ENCODE results near the gene TAX1BP3. TPM values are rescaled to one million over a fixed set of nuclear protein-coding genes. Genes with fewer than 3 reads are reported as not detected.

Gene TAX1BP3
- polyA plus RNA-seq, 3 donors, result 29.6 to 71.8 (median 70.9) TPM

DNA sequence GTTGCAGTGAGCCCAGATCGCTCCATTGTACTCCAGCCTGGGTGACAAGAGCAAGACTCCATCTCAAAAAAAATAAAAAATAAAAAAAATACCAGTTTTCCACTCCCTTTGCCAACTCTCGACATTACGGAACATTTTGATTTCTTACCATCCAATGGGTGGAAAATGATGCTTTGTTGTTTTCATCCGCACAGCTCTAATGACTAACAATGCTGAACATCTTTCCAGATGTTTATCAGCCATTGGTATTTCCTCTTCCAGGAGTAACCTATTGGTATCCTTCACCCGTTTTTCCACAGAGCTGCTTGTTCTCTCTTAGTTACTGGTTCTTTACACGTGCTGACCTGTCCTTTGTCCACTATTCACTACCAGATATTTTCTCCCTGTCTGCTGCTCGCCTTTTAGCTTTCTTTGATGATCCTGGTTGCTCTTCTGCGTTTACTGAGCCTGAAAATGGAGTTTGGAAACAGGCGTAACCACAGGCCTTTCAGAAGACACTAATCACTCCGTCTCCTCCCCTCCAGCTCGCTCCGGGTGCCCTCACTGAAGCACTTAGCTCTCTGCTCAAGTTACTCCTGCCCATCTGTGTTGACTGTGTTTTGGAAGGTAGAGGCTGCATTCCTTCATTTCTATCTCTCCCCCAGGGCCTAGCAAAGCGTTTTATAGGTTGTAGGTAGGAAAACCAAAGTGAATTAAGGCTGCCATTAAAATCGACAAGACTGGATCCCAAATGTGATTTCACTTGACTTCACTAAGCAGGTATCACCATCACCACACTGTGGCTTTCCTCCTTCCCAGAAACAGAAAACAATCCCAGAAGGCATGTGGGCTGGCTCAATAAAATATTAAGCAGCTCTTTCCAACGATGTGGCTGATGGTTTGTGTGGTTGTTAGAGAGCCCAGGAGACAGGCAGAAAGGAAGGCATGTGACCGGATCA is 41.3 kb downstream of the TAX1BP3 start:
- no peaks in the 10 kb centered on the region for H3K27me3 ChIP-seq (ENCODE audit: control insufficient read depth in 2 of 2, insufficient read depth in 2 of 2, low read length in 2 of 2)
- H3K9me3 ChIP-seq (replicated peaks in 1 of 2; ENCODE audit: control insufficient read depth in 1 of 2, insufficient read depth in 1 of 2, low read length in 2 of 2), result no peaks in the 10 kb centered on the region
- H3K9me3 Mint-ChIP-seq, result peaks cover 0 to 2% (median 0%) of the 10 kb centered on the region in 7 donors
- H3K27me3 Mint-ChIP-seq (ENCODE audit: low read depth in 3 of 3), result no peaks in the 10 kb centered on the region
- no peaks in the 10 kb centered on the region for H4K20me1 ChIP-seq (ENCODE audit: insufficient read depth, low read length)
- no peak overlapping the region for H3K4me2 ChIP-seq (replicated peaks; ENCODE audit: extremely low read depth, low read length, poor library complexity, severe bottlenecking)
- intact Hi-C loops (cut with micrococcal nuclease), result no loop called here
- H3K27ac ChIP-seq (ENCODE audit: low read depth in 1 of 2, low read length in 2 of 2), result no peak overlapping the region
- no peaks in the 10 kb centered on the region for H3K79me2 ChIP-seq (ENCODE audit: insufficient read depth, low read length)
- 94% methylated on average over 4 of the region's 16 CpGs for WGBS (ENCODE audit: insufficient coverage)
- H3K4me3 Mint-ChIP-seq, result no peak overlapping the region
- peaks cover 3% of the 10 kb centered on the region for H3K4me1 Mint-ChIP-seq
- H3K36me3 Mint-ChIP-seq, result peaks cover 53 to 80% of the 10 kb centered on the region in 2 donors
- no peaks in the 10 kb centered on the region for H3K4me1 ChIP-seq (ENCODE audit: control insufficient read depth in 1 of 2, insufficient read depth in 2 of 2, low read length in 2 of 2)
- no peak overlapping the region for H2AFZ ChIP-seq (ENCODE audit: insufficient read depth, low read depth, low read length, poor library complexity, severe bottlenecking)
- H3K36me3 ChIP-seq (replicated peaks in 1 of 2; ENCODE audit: control insufficient read depth in 1 of 2, insufficient read depth in 2 of 2, low read length in 2 of 2), result peaks cover 43 to 64% of the 10 kb centered on the region in 2 donors
- no peak overlapping the region for H3K4me3 ChIP-seq (replicated peaks in 1 of 3; ENCODE audit: low read depth in 2 of 3, low read length in 3 of 3)
- DNase-seq, result no peak
- no peak overlapping the region for H3K9ac ChIP-seq (ENCODE audit: insufficient read depth, low read length, poor library complexity, severe bottlenecking)
- TF ChIP-seq, protein P1, sequence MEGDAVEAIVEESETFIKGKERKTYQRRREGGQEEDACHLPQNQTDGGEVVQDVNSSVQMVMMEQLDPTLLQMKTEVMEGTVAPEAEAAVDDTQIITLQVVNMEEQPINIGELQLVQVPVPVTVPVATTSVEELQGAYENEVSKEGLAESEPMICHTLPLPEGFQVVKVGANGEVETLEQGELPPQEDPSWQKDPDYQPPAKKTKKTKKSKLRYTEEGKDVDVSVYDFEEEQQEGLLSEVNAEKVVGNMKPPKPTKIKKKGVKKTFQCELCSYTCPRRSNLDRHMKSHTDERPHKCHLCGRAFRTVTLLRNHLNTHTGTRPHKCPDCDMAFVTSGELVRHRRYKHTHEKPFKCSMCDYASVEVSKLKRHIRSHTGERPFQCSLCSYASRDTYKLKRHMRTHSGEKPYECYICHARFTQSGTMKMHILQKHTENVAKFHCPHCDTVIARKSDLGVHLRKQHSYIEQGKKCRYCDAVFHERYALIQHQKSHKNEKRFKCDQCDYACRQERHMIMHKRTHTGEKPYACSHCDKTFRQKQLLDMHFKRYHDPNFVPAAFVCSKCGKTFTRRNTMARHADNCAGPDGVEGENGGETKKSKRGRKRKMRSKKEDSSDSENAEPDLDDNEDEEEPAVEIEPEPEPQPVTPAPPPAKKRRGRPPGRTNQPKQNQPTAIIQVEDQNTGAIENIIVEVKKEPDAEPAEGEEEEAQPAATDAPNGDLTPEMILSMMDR (IDR thresholded peaks at IDR 0.05), result no peak
- H3K27ac Mint-ChIP-seq, result peak overlapping the region in 1 of 7 donors; percentile 22

DNA sequence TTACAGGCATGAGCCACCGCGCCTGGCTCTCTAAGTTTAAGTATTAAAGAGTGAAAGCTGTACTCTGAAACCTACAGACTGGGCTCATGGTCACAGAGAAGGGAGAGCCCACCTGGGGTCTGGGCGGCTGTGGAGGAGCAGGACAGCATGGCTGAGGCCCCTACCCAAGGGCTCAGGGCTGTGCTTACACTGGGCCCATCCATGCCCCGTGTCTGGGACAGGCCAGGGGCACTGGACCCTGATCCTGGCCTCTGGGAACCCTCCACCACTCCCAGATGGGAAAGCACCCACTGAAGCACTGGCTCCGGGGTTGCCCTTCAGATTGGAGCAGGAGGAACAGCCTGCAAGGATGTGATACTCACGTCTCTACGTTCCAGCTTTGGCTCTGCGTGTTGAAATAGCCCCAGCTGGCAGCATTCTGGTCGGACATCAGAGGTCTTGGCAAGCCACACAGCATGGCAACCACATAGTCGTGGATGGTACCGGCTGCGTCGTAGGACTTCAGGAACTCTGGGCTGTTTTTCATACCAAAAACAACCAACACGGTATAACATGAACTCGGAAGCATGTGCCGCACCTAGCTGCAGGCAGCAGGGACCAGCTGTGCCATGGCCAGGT is 45.3 kb downstream of the TAX1BP3 start:
- Mint-ChIP-seq H3K9me3 (peaks cover 0 to 12% (median 4%) of the 10 kb centered on the region in 7 donors), H3K4me3 (no peak overlapping the region), H3K27ac (no peak overlapping the region), H3K4me1 (no peaks in the 10 kb centered on the region), H3K27me3 (ENCODE audit: low read depth in 3 of 3) (no peaks in the 10 kb centered on the region), H3K36me3 (peaks cover 65 to 98% of the 10 kb centered on the region in 2 donors)
- Histone ChIP-seq H3K4me2 (replicated peaks; ENCODE audit: extremely low read depth, low read length, poor library complexity, severe bottlenecking) (no peak overlapping the region), H3K79me2 (ENCODE audit: insufficient read depth, low read length) (no peaks in the 10 kb centered on the region), H2AFZ (ENCODE audit: insufficient read depth, low read depth, low read length, poor library complexity, severe bottlenecking) (no peak overlapping the region), H3K36me3 (replicated peaks in 1 of 2; ENCODE audit: control insufficient read depth in 1 of 2, insufficient read depth in 2 of 2, low read length in 2 of 2) (peaks cover 47 to 73% of the 10 kb centered on the region in 2 donors), H3K27me3 (ENCODE audit: control insufficient read depth in 2 of 2, insufficient read depth in 2 of 2, low read length in 2 of 2) (no peaks in the 10 kb centered on the region), H3K4me3 (replicated peaks in 1 of 3; ENCODE audit: low read depth in 2 of 3, low read length in 3 of 3) (no peak overlapping the region), H3K9ac (ENCODE audit: insufficient read depth, low read length, poor library complexity, severe bottlenecking) (no peak overlapping the region), H3K27ac (ENCODE audit: low read depth in 1 of 2, low read length in 2 of 2) (no peak overlapping the region), H3K9me3 (replicated peaks in 1 of 2; ENCODE audit: control insufficient read depth in 1 of 2, insufficient read depth in 1 of 2, low read length in 2 of 2) (peaks cover 0 to 1% of the 10 kb centered on the region in 2 donors), H3K4me1 (ENCODE audit: control insufficient read depth in 1 of 2, insufficient read depth in 2 of 2, low read length in 2 of 2) (no peaks in the 10 kb centered on the region), H4K20me1 (ENCODE audit: insufficient read depth, low read length) (no peaks in the 10 kb centered on the region)
- no peak for DNase-seq
- WGBS (ENCODE audit: insufficient coverage), result 95% methylated on average over 16 of the region's 16 CpGs
- TF ChIP-seq, protein P1 (IDR thresholded peaks at IDR 0.05), result no peak
- intact Hi-C loops (cut with micrococcal nuclease), result no loop called here
